GM19023 (cell line): ENCODE measurements around the gene KIF1C.
"Not testable (repeated sequence)": the region's sequence is repeated elsewhere in the genome, so short reads cannot be mapped to it uniquely, and the experiment has no call there.

Experiments used
- ATAC-seq: cut with Tn5 transposase; IDR thresholded peaks from one replicate; pipeline ENCODE4 v1.9.1; 2021; ENCODE audit warnings: mild to moderate bottlenecking, moderate library complexity; ENCODE audit not compliant: unreplicated experiment

Gene KIF1C

DNA sequence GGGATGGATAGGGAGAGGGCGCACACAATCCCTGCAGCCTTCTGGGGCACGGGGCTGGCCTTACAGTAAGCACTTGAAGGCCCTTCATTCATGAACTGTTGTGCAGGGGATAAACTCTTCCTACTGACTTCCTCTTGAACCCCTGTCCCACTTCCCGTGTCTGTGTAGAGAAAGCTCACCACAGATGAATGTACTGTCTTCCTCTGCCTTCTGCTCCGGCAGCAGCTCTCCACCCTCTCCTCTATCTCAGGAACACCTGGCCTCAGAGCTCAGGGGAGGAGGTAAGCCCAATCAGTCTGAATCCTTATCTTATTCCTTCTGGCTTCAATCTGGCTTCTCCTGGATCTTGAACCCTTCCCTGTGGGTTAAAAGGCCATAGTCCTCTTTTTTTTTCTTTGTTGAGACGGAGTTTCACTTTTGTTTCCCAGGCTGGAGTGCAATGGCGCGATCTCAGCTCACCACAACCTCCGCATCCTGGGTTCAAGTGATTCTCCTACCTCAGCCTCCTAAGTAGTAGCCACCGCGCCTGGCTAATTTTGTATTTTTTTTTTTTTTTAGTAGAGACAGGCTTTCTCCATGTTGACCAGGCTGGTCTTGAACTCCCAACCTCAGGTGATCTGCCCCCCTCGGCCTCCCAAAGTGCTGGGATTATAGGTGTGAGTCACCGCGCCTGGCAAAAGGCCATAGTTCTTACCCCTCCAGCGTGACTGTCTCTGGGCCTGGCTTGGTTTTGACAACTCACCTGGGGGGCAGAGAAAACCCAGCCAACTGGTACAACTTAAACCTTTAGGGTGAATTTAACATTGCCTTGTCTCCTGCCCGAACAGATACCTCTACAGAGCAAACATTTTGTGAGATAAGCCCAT, 44.6 kb downstream of the KIF1C start:
- no peak for ATAC-seq

DNA sequence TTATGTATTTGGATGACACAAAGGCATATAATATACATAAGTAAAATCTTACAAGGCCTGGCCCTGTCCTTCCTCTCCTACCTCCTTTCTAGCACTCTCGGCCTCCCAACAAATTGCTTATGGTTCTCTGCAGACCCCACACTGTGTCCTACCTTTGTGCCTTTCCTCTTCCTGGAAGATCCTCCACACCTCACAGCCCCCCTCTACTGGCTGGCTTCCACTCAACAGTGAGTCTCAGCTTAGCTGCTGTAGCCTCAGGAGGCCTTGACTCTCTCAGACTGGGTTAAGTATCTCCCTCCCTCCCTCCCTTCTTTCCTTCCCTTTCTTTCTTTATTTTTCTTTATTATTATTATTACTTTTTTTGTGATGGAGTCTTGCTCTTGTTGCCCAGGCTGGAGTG, 45.8 kb downstream of the KIF1C start:
- ATAC-seq, result no peak

DNA sequence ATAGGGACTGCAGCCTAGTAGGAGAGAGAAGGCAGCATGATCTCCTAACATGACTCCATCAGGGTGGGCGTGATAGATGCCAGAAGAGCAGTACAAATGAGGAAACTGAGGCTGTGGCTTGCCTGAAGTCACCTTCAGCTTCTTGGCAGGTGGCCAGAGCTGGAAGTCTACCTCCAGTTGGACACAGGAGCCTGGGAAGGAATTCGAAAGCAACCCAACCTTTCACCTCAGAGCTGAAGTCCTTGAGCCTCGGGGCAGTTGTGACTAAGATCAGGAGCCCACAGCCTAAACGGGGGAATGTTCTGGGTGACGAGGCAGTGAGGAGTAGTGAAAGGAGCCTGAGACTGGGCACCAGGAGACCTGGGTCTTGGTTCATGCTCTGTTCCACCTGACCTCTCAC, 46.9 kb downstream of the KIF1C start:
- ATAC-seq, result no peak

DNA sequence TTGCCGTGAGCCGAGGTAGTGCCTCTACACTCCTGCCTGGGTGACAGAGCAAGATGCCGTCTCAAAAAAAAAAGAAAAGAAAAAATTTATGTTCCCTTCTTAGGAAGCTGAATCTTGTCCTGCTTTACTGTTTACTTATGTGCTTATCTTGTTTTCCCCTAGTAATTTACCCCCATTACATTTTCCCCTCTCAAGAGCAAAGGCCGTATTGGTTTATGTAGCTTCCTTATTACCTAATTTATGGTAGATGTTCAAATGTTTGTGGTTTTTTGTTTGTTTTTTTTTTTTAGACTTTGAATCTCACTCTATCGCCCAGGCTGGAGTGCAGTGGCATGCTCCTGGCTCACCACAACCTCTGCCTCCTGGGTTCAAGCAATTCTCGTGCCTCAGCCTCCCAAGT, 47.7 kb downstream of the KIF1C start:
- no peak for ATAC-seq

DNA sequence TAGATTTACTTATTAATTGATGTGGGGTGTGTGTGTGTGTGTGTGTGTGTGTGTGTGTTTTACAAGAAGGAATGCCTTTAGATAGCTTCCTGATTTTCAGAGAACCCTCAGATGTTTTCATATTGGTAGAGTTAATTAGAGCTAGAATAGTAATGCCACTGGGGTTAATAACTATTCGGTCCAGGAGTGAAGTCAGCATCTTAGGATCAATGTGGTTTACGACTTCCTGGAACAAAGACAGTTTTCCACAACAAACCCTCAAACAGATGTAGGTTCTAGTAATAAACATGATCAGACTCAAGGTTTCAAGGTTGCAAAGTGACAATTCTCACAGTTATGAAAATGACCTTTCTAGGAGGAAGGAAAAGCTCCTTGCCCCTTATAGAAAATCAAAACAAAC, 49.7 kb downstream of the KIF1C start:
- ATAC-seq, result no peak

DNA sequence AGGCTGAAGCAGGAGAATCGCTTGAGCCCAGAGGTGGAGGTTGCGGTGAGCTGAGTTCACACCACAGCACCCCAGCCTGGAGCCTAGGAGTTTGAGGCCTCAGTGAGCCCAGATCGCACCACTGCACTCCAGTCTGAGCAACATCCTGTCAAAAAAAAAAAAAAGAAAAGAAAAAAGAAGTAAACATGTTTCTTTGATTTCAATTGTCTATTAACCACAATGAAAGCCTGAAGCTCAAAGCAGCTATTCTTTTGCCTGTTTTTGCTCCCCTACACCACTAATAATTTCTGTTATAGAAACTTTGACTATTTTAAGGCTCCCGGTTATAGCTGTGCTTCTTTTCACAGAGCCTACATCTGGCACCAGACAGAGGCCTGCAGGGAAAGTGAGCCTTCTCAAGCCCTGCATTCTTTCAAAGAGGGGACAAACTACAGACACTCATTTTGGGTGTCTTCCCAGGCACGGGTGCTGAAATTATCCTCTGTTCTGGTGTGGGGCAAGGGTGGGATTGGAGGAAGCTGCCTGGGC, 51.6 kb downstream of the KIF1C start:
- no peak for ATAC-seq

DNA sequence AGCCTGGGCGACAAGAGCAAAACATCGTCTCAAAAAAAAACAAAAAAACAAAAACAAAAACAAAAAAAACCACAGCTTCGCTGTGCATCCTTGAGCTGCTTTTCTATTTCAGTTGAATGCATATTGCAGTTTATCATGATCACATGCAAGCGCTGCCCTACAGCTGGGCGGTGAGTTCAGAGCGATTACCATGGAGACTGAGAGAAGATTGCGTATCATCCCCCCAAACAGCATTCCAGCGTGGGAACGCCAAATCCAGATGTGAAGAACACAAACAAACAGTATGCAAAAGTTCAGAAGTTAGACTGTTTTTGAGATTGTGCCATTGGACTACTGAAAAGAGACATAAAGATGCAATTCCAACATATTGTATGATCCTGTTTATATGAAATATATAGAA, 52.5 kb downstream of the KIF1C start:
- ATAC-seq, result no peak

DNA sequence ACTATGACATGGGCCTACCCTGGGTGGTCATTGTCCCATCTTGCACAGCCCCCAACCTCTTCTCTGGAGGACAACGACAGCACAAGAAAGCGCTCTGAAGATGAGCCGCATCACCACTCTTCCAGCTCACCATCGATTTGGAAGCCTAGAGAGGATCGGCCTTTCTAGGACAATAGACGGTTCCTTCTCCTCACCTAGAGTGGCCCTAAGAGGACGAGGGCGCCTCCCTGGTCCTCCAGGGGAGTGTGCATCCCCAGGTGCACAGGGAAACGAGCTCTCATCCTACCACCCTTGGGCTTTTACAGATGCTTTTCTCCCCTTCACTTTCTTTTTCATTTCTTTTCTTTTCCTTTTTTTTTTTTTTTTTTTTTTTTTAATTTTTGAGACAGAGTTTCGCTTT, 57.8 kb downstream of the KIF1C start:
- no peak for ATAC-seq

DNA sequence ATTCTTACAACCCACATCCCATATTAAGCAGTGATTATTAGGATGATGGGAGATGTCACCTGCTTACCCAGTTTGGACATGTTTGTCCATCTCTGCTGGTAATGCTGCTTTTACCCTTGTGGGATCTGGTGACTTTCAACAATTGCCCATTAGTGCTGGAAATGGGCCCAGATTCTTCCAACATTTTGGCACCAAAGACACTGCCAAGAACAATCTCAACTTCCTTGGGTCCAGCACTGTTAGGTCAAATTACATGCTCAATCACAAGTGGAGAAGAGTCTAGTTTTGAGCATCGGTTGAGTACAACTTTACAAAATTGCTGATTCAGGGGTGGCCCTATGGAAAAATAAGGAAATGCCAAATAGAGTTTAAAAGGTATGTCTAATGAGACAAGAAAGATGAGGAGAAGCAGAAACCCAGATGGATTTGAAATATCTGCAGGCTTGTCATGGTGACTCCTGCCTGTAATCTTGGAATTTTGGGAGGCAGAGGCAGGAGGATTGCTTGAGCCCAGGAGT, 67.5 kb downstream of the KIF1C start:
- no peak for ATAC-seq

DNA sequence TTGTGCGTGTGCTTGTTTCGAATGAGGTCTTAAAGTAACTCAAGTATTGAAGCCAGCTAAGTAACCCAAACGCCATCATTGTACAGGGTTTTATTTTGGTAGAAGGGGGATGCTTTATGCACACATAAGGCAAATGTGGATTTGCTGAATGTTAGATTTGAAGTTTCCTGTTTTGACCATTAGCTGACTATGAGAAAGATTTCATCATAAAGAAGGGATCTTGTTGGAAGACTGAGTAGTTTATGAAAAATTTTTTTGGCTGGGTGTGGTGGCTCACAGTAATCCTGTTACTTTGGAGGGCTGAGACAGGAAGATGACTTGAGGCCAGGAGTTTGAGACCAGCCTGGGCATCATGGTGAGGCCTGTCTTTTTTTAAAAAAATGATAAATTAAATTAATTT, 70.5 kb downstream of the KIF1C start:
- no peak for ATAC-seq

DNA sequence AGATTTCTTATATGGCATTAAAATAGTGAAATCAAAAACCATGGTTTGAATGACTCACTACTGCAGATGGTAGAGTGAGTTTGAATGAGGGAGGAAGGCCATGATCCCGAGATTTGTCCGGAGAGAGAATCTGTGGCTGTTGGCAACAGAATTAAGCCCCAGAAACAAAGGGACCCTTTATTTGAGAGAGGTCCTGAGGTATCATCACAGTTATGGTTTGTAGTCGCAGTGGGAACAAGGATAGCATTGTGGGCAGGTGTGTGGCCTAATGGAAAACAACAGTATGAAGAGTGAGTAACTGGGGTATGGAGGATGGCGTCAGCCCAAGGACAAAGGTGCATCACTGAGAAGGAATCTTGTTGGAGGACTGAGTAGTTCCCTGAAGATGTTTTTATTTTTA, 72.0 kb downstream of the KIF1C start:
- ATAC-seq, result no peak

DNA sequence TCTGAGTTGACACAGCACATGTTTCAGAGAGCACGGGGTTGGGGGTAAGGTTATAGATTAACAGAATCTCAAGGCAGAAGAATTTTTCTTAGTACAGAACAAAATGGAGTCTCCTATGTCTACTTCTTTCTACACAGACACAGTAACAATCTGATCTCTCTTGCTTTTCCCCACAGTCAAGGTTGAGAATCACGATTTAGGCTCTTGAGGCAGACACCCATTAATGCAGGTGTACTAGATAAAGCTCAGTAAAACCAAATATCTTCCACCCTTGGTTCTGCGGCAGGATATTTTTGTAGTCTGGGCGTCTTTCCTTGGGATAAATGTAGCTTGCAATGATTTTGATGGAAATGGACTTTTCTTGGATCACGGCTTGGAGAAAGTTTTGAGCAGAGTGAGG, 77.7 kb downstream of the KIF1C start:
- ATAC-seq, result not testable (repeated sequence)

DNA sequence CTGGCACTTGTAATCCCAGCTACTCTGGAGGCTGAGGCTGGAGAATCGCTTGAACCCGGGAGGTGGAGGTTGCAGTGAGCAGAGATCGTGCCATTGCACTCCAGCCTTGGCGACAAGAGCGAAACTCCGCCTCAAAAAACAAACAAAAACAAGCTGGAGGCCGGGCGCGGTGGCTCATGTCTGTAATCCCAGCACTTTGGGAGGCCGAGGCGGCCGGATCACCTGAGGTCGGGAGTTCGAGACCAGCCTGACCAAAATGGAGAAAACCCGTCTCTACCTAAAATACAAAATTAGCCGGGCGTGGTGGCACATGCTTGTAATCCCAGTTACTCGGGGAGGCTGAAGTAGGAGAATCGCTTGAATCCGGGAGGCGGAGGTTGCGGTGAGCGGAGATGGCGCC, 79.5 kb downstream of the KIF1C start:
- not testable (repeated sequence) for ATAC-seq

DNA sequence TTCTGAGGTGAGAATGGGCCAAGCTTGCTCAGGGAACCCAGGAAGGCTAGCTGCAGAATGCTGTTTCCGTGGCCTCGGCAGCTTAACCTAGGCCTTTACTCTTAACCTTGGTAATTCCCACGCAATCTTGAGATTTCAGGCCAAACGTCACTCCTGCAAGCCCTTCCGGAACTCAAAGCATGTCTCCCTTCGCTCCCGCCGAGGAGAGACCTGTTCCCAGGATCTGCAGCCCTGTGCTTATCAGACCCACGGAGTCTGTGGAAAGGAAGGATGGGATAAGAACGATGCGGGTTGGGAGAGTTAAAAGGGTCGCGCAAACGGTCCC, 80.0 kb downstream of the KIF1C start:
- ATAC-seq, result no peak
